HCT116 (cell line): Measurements from ENCODE around the gene PLCB1. TPM values are rescaled to one million over a fixed set of nuclear protein-coding genes. Genes with fewer than 3 reads are reported as not detected.

ENCODE experiments used
- ATAC-seq: fragments of 200-7000 bp; cut with Tn5 transposase; 2 replicates; pipeline ENCODE4 v1.9.1; 2020; ENCODE audit warnings: mild to moderate bottlenecking, moderate library complexity
- BruUV-seq: library from RNA; stranded (reverse); fragments of 400-500 nt; replicated peaks from 2 replicates; lab custom pipeline; 2021; lab: Mats Ljungman, UMichigan
- CTCF ChIA-PET: fragments of 300-600 bp; sonication (Branson Sonifier 250); formaldehyde crosslinking; loops from one replicate; lab custom pipeline; 2021; ENCODE audit warnings: antibody characterized with exemption; lab: Charles Lee
- POLR2A ChIA-PET: fragments of 300-600, 350-600 bp; sonication (Branson Sonifier 250); formaldehyde crosslinking; loops from one replicate; lab custom pipeline; 2021; ENCODE audit warnings: antibody characterized with exemption; lab: Charles Lee
- RAD21 ChIA-PET, 2 experiments: fragments of 300-600 bp; sonication (Branson Sonifier 250); formaldehyde crosslinking; loops; one replicate each; lab custom pipeline; 2023; ENCODE audit warnings: low total read pairs in 2 of 2; ENCODE audit not compliant: uncharacterized antibody in 2 of 2, unreplicated experiment in 2 of 2, low non-redundant PET in 1 of 2; lab: Charles Lee
- DNase-seq: peaks from one replicate; pipeline ENCODE4 v3.0.0-alpha.2; 2010; ENCODE audit warnings: low read depth, low spot score
- H2AFZ ChIP-seq: fragments of 200-600 bp; shearing (Covaris generic), sonication (generic); 2 replicates; pipeline ENCODE4 v1.6.1; 2017; ENCODE audit warnings: low read depth, mixed run types, mixed read lengths, antibody characterized with exemption, low read length; ENCODE audit not compliant: poor library complexity, severe bottlenecking
- H3K27ac ChIP-seq: 2 replicates; pipeline ENCODE4 v1.5.1; 2012; ENCODE audit warnings: low read depth, low read length
- H3K27me3 ChIP-seq: fragments of 200-600 bp; sonication (generic); 2 replicates; pipeline ENCODE4 v1.6.1; 2016; ENCODE audit warnings: mixed run types, low read length, mixed read lengths; ENCODE audit not compliant: insufficient read depth
- H3K36me3 ChIP-seq, 2 experiments: fragments of 200-500 bp in 1 of 2; fragments of 200-600 bp in 1 of 2; sonication (Bioruptor generic) in 1 of 2; sonication (generic) in 1 of 2; 2 replicates each; pipeline versions ENCODE4 v1.5.1 to v1.6.1; 2014 to 2016; ENCODE audit warnings: low read length in 2 of 2, inconsistent platforms in 1 of 2, mixed read lengths in 1 of 2, mixed run types in 1 of 2; ENCODE audit not compliant: insufficient read depth in 2 of 2, control insufficient read depth in 1 of 2
- H3K4me1 ChIP-seq, 2 experiments: fragments of 200-600 bp in 1 of 2; sonication (generic) in 1 of 2; 2 replicates each; pipeline versions ENCODE4 v1.5.1 to v1.6.1; 2012 to 2017; ENCODE audit warnings: low read length in 2 of 2, inconsistent platforms in 1 of 2, mild to moderate bottlenecking in 1 of 2, mixed read lengths in 1 of 2, mixed run types in 1 of 2, moderate library complexity in 1 of 2; ENCODE audit not compliant: insufficient read depth in 2 of 2, control insufficient read depth in 1 of 2
- H3K4me2 ChIP-seq: fragments of 200-600 bp; sonication (generic); 2 replicates; pipeline ENCODE4 v1.6.1; 2017; ENCODE audit warnings: mixed run types, low read length, mixed read lengths
- H3K4me3 ChIP-seq, 2 experiments: fragments of 200-600 bp in 1 of 2; sonication (generic) in 1 of 2; replicated peaks in 1 of 2; 2 replicates each; pipeline ENCODE4 v1.5.1; 2011 to 2016; ENCODE audit warnings: low read length in 2 of 2, control low read depth in 1 of 2, low read depth in 1 of 2, mild to moderate bottlenecking in 1 of 2, mixed read lengths in 1 of 2, mixed run types in 1 of 2
- H3K79me2 ChIP-seq: fragments of 200-600 bp; sonication (generic); 2 replicates; pipeline ENCODE4 v1.6.1; 2017; ENCODE audit warnings: mild to moderate bottlenecking, mixed run types, low read length, moderate library complexity, mixed read lengths; ENCODE audit not compliant: insufficient read depth
- H3K9ac ChIP-seq: fragments of 200-600 bp; sonication (generic); 2 replicates; pipeline ENCODE4 v1.6.1; 2016; ENCODE audit warnings: low read length, mixed read lengths
- H3K9me2 ChIP-seq: fragments of 200-600 bp; sonication (generic), shearing (Covaris generic); 2 replicates; pipeline ENCODE4 v1.6.1; 2017; ENCODE audit warnings: mixed run types, mild to moderate bottlenecking, moderate library complexity; ENCODE audit not compliant: insufficient read depth
- H3K9me3 ChIP-seq, 2 experiments: fragments of 200-500 bp in 1 of 2; fragments of 200-600 bp in 1 of 2; sonication (Bioruptor generic) in 1 of 2; sonication (generic) in 1 of 2; 2 replicates each; pipeline ENCODE4 v1.6.1; 2014 to 2017; ENCODE audit warnings: low read length in 2 of 2, mixed read lengths in 2 of 2, inconsistent platforms in 1 of 2, low read depth in 1 of 2, mild to moderate bottlenecking in 1 of 2, mixed run types in 1 of 2, moderate library complexity in 1 of 2; ENCODE audit not compliant: control insufficient read depth in 1 of 2, insufficient read depth in 1 of 2
- H4K20me1 ChIP-seq: fragments of 200-600 bp; sonication (generic), shearing (Covaris generic); 2 replicates; pipeline ENCODE4 v1.6.1; 2017; ENCODE audit warnings: mixed run types, mild to moderate bottlenecking, moderate library complexity; ENCODE audit not compliant: insufficient read depth
- CEBPB ChIP-seq: IDR thresholded peaks from 2 replicates; pipeline ENCODE4 v1.6.1; 2012; ENCODE audit warnings: low read depth
- EZH2 ChIP-seq: fragments of 200-600 bp; sonication (generic); IDR thresholded peaks from 2 replicates; pipeline ENCODE4 v1.6.1; 2017; ENCODE audit warnings: antibody characterized with exemption, mixed run types
- EZH2phosphoT487 ChIP-seq: fragments of 200-600 bp; IDR thresholded peaks from 2 replicates; pipeline ENCODE4 v1.6.1; 2018; ENCODE audit warnings: antibody characterized with exemption, borderline replicate concordance
- FOSL1 ChIP-seq: IDR thresholded peaks from 2 replicates; pipeline ENCODE4 v1.6.1; 2012; ENCODE audit warnings: low read depth
- JUND ChIP-seq: IDR thresholded peaks from 2 replicates; pipeline ENCODE4 v1.6.1; 2012
- POLR2A ChIP-seq: IDR thresholded peaks from 2 replicates; pipeline ENCODE4 v1.7.0; 2011; ENCODE audit warnings: borderline replicate concordance; ENCODE audit not compliant: insufficient read depth, insufficient read length; ENCODE audit errors: extremely low read depth
- TCF7L2 ChIP-seq: IDR thresholded peaks from 2 replicates; pipeline ENCODE4 v1.7.0; 2011; ENCODE audit warnings: borderline replicate concordance, inconsistent platforms; ENCODE audit not compliant: insufficient read depth, insufficient read length; ENCODE audit errors: extremely low read depth
- YY1 ChIP-seq: IDR thresholded peaks from 2 replicates; pipeline ENCODE4 v1.6.1; 2011; ENCODE audit warnings: low read length, low read depth, moderate library complexity, mild to moderate bottlenecking; ENCODE audit not compliant: insufficient replicate concordance; ENCODE audit errors: extremely low read depth
- ZFX ChIP-seq: fragments of 450-650 bp; IDR thresholded peaks from 2 replicates; pipeline ENCODE4 v1.6.1; 2017
- ZNF274 ChIP-seq: fragments of 200-500 bp; sonication (Bioruptor generic); IDR thresholded peaks from 2 replicates; pipeline ENCODE4 v1.6.1; 2014; ENCODE audit warnings: mild to moderate bottlenecking, low read depth, low read length, inconsistent platforms
- intact Hi-C: fragments of 100-400 bp; cut with micrococcal nuclease; formaldehyde crosslinking; loops from 2 replicates; pipeline ENCODE4 v1.10.0; 2022
- total RNA-seq: library from RNA; stranded (reverse); gene quantifications from one replicate; pipeline ENCODE4 v1.2.1, GENCODE V29; 2021; ENCODE audit not compliant: unreplicated experiment
- TF ChIP-seq, protein P1 (sequence below): IDR thresholded peaks from 2 replicates; pipeline ENCODE4 v1.6.1; 2012; ENCODE audit warnings: low read depth
- TF ChIP-seq, protein P2 (sequence below): IDR thresholded peaks from 2 replicates; pipeline ENCODE4 v1.6.1; 2012

PLCB1 gene
- total RNA-seq, 1 experiment from 2014 or later: 15.8 TPM

- no peak overlapping the region for H3K9ac ChIP-seq
- no peak for TF ChIP-seq ZFX
- TF ChIP-seq, protein P1, sequence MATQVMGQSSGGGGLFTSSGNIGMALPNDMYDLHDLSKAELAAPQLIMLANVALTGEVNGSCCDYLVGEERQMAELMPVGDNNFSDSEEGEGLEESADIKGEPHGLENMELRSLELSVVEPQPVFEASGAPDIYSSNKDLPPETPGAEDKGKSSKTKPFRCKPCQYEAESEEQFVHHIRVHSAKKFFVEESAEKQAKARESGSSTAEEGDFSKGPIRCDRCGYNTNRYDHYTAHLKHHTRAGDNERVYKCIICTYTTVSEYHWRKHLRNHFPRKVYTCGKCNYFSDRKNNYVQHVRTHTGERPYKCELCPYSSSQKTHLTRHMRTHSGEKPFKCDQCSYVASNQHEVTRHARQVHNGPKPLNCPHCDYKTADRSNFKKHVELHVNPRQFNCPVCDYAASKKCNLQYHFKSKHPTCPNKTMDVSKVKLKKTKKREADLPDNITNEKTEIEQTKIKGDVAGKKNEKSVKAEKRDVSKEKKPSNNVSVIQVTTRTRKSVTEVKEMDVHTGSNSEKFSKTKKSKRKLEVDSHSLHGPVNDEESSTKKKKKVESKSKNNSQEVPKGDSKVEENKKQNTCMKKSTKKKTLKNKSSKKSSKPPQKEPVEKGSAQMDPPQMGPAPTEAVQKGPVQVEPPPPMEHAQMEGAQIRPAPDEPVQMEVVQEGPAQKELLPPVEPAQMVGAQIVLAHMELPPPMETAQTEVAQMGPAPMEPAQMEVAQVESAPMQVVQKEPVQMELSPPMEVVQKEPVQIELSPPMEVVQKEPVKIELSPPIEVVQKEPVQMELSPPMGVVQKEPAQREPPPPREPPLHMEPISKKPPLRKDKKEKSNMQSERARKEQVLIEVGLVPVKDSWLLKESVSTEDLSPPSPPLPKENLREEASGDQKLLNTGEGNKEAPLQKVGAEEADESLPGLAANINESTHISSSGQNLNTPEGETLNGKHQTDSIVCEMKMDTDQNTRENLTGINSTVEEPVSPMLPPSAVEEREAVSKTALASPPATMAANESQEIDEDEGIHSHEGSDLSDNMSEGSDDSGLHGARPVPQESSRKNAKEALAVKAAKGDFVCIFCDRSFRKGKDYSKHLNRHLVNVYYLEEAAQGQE: no peak
- no peak for TF ChIP-seq POLR2A
- no peak for TF ChIP-seq FOSL1
- no peak for TF ChIP-seq TCF7L2
- TF ChIP-seq YY1: no peak
- TF ChIP-seq ZNF274: no peak
- TF ChIP-seq EZH2: no peak
- TF ChIP-seq JUND: no peak
- TF ChIP-seq EZH2phosphoT487: no peak
- TF ChIP-seq, protein P2, sequence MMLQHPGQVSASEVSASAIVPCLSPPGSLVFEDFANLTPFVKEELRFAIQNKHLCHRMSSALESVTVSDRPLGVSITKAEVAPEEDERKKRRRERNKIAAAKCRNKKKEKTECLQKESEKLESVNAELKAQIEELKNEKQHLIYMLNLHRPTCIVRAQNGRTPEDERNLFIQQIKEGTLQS: no peak
- no peak for TF ChIP-seq CEBPB
- TF ChIP-seq, all 23 proteins: peak for 0
- Histone ChIP-seq H3K9me2 (no peaks in the 10 kb centered on the region), H4K20me1 (no peaks in the 10 kb centered on the region), H2AFZ (no peak overlapping the region), H3K4me1 (peaks cover 0 to 5% of the 10 kb centered on the region in 2 experiments; a peak in 2 of 4 replicates), H3K79me2 (no peaks in the 10 kb centered on the region), H3K4me3 (no peak overlapping the region), H3K9me3 (no peaks in the 10 kb centered on the region), H3K27me3 (no peaks in the 10 kb centered on the region), H3K27ac (no peak overlapping the region), H3K36me3 (no peaks in the 10 kb centered on the region), H3K4me2 (no peak overlapping the region)
- no peak for ATAC-seq
- intact Hi-C loops: loop anchor here (10.0 kb wide), 1 partner anchor 401 kb away; no protein-coding TSS in a partner anchor
- BruUV-seq: no TSS peak
- ChIA-PET POLR2A (no interaction called here), CTCF (interaction anchor here (1.1 kb wide), 1 partner anchor 588 kb away, joined by 3 read pairs; no protein-coding TSS in a partner anchor), RAD21 (no interaction called here)
- DNase-seq: no peak
Measured at GRCh38 chr20:8133310-8133768, 1.3 kb downstream of the PLCB1 start.
